PFSK-1 (cell line): ENCODE data around the gene NUPR1.

Source experiments
- FOXP2 ChIP-seq: optimal IDR thresholded peaks from 2 replicates; pipeline ENCODE3; 2011; ENCODE audit warnings: borderline replicate concordance, control low read depth, inconsistent platforms; ENCODE audit not compliant: insufficient read depth; ENCODE audit errors: extremely low read length, extremely low read depth
- POLR2AphosphoS5 ChIP-seq: IDR thresholded peaks from 2 replicates; pipeline ENCODE4 v1.6.1; 2012; ENCODE audit warnings: low read depth, mild to moderate bottlenecking, control low read depth, low read length, moderate library complexity
- SIN3A ChIP-seq: IDR thresholded peaks from 2 replicates; pipeline ENCODE4 v1.6.1; 2012; ENCODE audit warnings: mild to moderate bottlenecking, low read length, moderate library complexity, borderline replicate concordance; ENCODE audit not compliant: insufficient read depth
- TAF1 ChIP-seq: IDR thresholded peaks from 2 replicates; pipeline ENCODE4 v1.6.1; 2012; ENCODE audit warnings: low read length, control low read depth, borderline replicate concordance; ENCODE audit not compliant: insufficient read depth
- TF ChIP-seq, protein P1 (sequence below), 2 experiments: IDR thresholded peaks; 2 replicates each; pipeline versions ENCODE4 v1.6.1 to v1.8.0; 2011 to 2012; ENCODE audit warnings: low read depth in 2 of 2, low read length in 2 of 2, control low read depth in 1 of 2, inconsistent platforms in 1 of 2, mild to moderate bottlenecking in 1 of 2, moderate library complexity in 1 of 2; ENCODE audit not compliant: insufficient read depth in 1 of 2

The NUPR1 gene

DNA sequence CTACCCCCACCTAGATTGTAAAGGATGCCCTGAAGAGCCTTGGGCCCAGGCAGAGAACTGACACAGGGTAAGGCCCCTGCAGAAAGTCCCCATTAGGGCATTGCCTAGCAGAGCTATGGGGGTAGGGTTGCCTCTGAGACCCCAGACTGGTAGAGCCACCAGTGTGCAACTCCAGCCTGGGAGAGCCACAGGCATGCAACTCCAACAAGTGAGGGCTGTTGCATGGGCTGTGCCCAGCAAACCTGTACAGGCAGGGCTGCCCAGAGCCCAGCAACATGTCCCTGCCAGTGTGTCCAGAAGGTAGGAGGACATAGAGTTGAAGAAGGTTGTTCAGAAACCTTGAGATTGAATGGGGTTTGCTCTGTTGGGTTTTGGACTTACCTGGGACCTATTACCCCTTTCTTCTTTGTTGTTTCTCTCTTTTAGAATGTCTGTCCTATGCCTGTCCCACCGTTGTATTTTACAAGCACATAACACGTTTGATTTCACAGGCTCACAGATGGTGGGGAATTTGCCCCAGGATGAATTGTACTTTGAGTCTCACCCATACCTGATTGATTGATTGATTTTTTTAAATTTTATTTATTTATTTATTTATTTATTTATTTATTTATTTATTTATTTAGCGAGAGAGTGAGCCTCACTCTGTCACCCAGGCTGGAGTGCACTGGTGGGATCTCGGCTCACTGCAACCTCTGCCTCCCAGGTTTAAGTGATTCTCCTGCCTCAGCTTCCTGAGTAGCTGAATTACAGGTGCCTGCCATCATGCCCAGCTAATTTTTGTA is 31.4 kb upstream of the NUPR1 start:
- TF ChIP-seq FOXP2 (no peak), POLR2AphosphoS5 (no peak), TAF1 (no peak), SIN3A (no peak)
- TF ChIP-seq, protein P1, sequence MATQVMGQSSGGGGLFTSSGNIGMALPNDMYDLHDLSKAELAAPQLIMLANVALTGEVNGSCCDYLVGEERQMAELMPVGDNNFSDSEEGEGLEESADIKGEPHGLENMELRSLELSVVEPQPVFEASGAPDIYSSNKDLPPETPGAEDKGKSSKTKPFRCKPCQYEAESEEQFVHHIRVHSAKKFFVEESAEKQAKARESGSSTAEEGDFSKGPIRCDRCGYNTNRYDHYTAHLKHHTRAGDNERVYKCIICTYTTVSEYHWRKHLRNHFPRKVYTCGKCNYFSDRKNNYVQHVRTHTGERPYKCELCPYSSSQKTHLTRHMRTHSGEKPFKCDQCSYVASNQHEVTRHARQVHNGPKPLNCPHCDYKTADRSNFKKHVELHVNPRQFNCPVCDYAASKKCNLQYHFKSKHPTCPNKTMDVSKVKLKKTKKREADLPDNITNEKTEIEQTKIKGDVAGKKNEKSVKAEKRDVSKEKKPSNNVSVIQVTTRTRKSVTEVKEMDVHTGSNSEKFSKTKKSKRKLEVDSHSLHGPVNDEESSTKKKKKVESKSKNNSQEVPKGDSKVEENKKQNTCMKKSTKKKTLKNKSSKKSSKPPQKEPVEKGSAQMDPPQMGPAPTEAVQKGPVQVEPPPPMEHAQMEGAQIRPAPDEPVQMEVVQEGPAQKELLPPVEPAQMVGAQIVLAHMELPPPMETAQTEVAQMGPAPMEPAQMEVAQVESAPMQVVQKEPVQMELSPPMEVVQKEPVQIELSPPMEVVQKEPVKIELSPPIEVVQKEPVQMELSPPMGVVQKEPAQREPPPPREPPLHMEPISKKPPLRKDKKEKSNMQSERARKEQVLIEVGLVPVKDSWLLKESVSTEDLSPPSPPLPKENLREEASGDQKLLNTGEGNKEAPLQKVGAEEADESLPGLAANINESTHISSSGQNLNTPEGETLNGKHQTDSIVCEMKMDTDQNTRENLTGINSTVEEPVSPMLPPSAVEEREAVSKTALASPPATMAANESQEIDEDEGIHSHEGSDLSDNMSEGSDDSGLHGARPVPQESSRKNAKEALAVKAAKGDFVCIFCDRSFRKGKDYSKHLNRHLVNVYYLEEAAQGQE (IDR thresholded peaks at IDR 0.05; ENCODE audit: insufficient read depth in 1 of 2, low read depth in 2 of 2, low read length in 2 of 2), result no peak

DNA sequence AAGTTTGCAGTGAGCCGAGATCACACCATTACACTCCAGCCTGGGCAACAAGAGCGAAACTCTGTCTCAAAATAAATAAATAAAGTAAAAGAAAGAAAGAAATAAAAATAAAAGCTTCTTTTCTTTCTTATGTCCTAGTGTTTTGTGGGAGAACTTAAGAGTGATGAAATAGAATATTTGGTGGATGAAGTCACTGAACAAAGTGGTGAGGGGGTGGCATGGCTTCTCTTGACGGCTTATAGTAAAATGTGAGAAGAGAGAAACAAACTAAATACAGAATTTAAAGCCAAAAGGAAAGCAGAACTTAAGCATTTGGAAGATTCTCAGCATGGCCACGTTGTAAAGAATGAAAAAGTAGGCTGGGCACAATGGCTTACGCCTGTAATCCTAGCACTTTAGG is 30.2 kb upstream of the NUPR1 start:
- no peak for TF ChIP-seq POLR2AphosphoS5
- no peak for TF ChIP-seq TAF1
- no peak for TF ChIP-seq SIN3A
- TF ChIP-seq, protein P1 (IDR thresholded peaks at IDR 0.05; ENCODE audit: insufficient read depth in 1 of 2, low read depth in 2 of 2, low read length in 2 of 2), result no peak
- TF ChIP-seq FOXP2, result no peak

DNA sequence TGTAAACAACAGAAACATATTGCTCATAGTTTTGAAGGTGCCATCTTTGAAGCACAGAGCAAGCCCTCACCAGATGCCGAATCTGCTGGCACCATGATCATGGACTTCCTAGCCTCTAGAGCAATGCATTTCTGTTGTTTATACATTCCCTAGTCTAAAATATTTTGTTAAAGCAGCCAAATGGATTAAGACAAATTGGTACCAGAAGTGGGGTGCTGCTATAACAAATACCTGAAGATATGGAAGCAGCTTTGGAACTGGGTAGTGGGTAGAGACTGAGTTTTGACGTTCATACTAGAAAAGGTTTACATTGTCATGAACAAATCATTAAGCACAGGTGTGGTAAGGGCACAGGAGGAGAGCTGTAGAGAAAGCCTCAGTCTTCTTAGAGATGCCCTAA is 28.5 kb upstream of the NUPR1 start:
- TF ChIP-seq SIN3A (no peak), TAF1 (no peak), FOXP2 (no peak), POLR2AphosphoS5 (no peak)
- TF ChIP-seq, protein P1 (IDR thresholded peaks at IDR 0.05; ENCODE audit: insufficient read depth in 1 of 2, low read depth in 2 of 2, low read length in 2 of 2), result no peak

DNA sequence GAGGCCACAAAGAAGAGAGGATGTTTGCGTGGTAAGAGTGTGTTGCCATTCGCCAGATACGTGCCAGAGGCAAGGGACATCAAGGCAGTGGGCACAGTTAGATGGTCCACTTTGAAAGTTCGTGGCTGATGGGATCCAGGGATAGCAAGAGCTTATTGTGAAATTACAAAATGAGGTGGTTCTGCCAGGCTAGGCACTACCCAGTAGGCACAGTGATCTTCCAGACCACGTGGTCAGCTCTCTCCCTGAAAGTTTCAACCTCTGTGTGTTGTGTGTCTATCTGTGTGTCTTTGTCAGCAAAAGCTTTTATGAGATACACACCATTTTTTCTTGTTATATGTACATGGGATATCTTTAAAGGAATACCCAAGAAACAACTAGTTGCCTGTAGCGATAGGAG is 24.4 kb upstream of the NUPR1 start:
- TF ChIP-seq, protein P1 (IDR thresholded peaks at IDR 0.05; ENCODE audit: insufficient read depth in 1 of 2, low read depth in 2 of 2, low read length in 2 of 2), result no peak
- TF ChIP-seq SIN3A (no peak), TAF1 (no peak), FOXP2 (no peak), POLR2AphosphoS5 (no peak)
